Neural progenitor cell (in vitro differentiated cells): ENCODE data around the gene SIGLEC10. TPM values are rescaled to one million over a fixed set of nuclear protein-coding genes. Genes with fewer than 3 reads are reported as not detected.
"Not testable (repeated sequence)": the region's sequence is repeated elsewhere in the genome, so short reads cannot be mapped to it uniquely, and the experiment has no call there.

Experiments
- DNase-seq: peaks from one replicate; pipeline ENCODE4 v3.0.0-alpha.2; 2016; ENCODE audit warnings: low spot score
- H2AFZ ChIP-seq: fragments of 200-600 bp; sonication (generic); replicated peaks from 2 replicates; pipeline ENCODE4 v1.6.1; 2016; ENCODE audit warnings: antibody characterized with exemption
- H3F3A ChIP-seq: fragments of 200-600 bp; sonication (generic); 2 replicates; pipeline ENCODE4 v1.6.1; 2016; ENCODE audit warnings: antibody characterized with exemption, low read depth
- H3K27ac ChIP-seq: fragments of 200-600 bp; sonication (generic); 2 replicates; pipeline ENCODE4 v1.5.1; 2016; ENCODE audit warnings: mild to moderate bottlenecking
- H3K27me3 ChIP-seq: fragments of 200-600 bp; sonication (generic); 2 replicates; pipeline ENCODE4 v1.6.1; 2016; ENCODE audit warnings: mild to moderate bottlenecking, moderate library complexity
- H3K36me3 ChIP-seq: fragments of 200-600 bp; sonication (generic); 2 replicates; pipeline ENCODE4 v1.5.1; 2016
- H3K4me1 ChIP-seq: fragments of 200-600 bp; sonication (generic); 2 replicates; pipeline ENCODE4 v1.6.1; 2016; ENCODE audit warnings: mixed run types
- H3K4me2 ChIP-seq: fragments of 200-600 bp; sonication (generic); 2 replicates; pipeline ENCODE4 v1.6.1; 2016
- H3K4me3 ChIP-seq: fragments of 200-600 bp; sonication (generic); 2 replicates; pipeline ENCODE4 v1.5.1; 2016
- H3K79me2 ChIP-seq: fragments of 200-600 bp; sonication (generic); 2 replicates; pipeline ENCODE4 v1.6.1; 2016; ENCODE audit warnings: low read depth
- H3K9ac ChIP-seq: fragments of 200-600 bp; sonication (generic); 2 replicates; pipeline ENCODE4 v1.6.1; 2016
- H3K9me3 ChIP-seq: fragments of 200-600 bp; sonication (generic); 2 replicates; pipeline ENCODE4 v1.5.1; 2016; ENCODE audit warnings: low read depth
- H4K20me1 ChIP-seq: fragments of 200-600 bp; sonication (generic); 2 replicates; pipeline ENCODE4 v1.6.1; 2016; ENCODE audit warnings: low read depth
- H3K27ac Mint-ChIP-seq: 3 replicates; pipeline ENCODE4 v1.8.0; 2021; ENCODE audit warnings: mixed read lengths
- H3K27me3 Mint-ChIP-seq: 2 replicates; pipeline ENCODE4 v1.8.0; 2022; ENCODE audit warnings: low read depth, mild to moderate bottlenecking, inconsistent platforms, moderate library complexity, mixed read lengths; ENCODE audit not compliant: insufficient read depth
- H3K36me3 Mint-ChIP-seq: 3 replicates; pipeline ENCODE4 v1.8.0; 2021; ENCODE audit warnings: mixed read lengths
- H3K4me1 Mint-ChIP-seq: 3 replicates; pipeline ENCODE4 v1.8.0; 2021; ENCODE audit warnings: mixed read lengths
- H3K4me3 Mint-ChIP-seq: 3 replicates; pipeline ENCODE4 v1.8.0; 2021; ENCODE audit warnings: mild to moderate bottlenecking, moderate library complexity, mixed read lengths
- H3K9me3 Mint-ChIP-seq: 3 replicates; pipeline ENCODE4 v1.8.0; 2020; ENCODE audit warnings: mixed read lengths
- EZH2 ChIP-seq: fragments of 200-600 bp; sonication (generic); IDR thresholded peaks from 2 replicates; pipeline ENCODE4 v1.6.1; 2017; ENCODE audit warnings: antibody characterized with exemption, mild to moderate bottlenecking, moderate library complexity
- EZH2phosphoT487 ChIP-seq: fragments of 200-600 bp; sonication (generic); IDR thresholded peaks from 2 replicates; pipeline ENCODE4 v1.6.1; 2017; ENCODE audit warnings: antibody characterized with exemption
- total RNA-seq: library from RNA; depleted of rRNA; stranded (reverse); fragments of >200 nt; gene quantifications from 2 replicates; pipeline ENCODE4 v1.2.3, GENCODE V29; 2015; ENCODE audit warnings: low replicate concordance
- TF ChIP-seq, protein P1 (sequence below): fragments of 200-600 bp; sonication (generic); IDR thresholded peaks from 2 replicates; pipeline ENCODE4 v1.5.1; 2017; ENCODE audit warnings: antibody characterized with exemption, mild to moderate bottlenecking

SIGLEC10 gene
- total RNA-seq, 1 donor from 2014 or later: not detected

DNA sequence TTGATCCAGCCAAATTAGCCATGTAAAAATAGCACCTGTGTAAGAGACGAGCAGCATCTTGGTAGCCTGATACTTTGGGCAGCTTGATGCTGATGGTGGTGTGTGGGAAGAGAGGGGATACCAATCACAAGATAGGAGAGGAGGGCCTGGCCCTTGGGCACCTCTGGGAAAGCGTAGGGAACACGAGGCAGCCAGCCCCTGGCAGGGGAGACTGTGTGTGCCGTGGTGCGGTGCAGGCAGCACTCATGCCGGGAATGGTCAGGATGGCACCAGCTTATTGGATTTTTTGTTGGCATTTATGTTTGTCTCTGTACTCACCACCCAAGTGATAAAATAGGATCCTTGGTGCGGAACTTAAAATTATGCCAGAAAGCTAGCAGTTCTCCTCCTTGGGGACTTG is 30.6 kb upstream of the SIGLEC10 start:
- H3K27ac Mint-ChIP-seq: no peak overlapping the region
- Histone ChIP-seq H3K9me3 (no peaks in the 10 kb centered on the region), H3K4me2 (no peak overlapping the region), H3K27ac (no peak overlapping the region), H4K20me1 (no peaks in the 10 kb centered on the region), H3K4me3 (no peak overlapping the region), H3K79me2 (no peaks in the 10 kb centered on the region), H3K4me1 (no peaks in the 10 kb centered on the region), H3F3A (no peaks in the 10 kb centered on the region), H3K9ac (no peak overlapping the region), H3K36me3 (no peaks in the 10 kb centered on the region), H3K27me3 (no peaks in the 10 kb centered on the region), H2AFZ (no peak overlapping the region)
- H3K27me3 Mint-ChIP-seq: peaks cover 10% of the 10 kb centered on the region
- no peaks in the 10 kb centered on the region for H3K36me3 Mint-ChIP-seq
- no peak for DNase-seq
- TF ChIP-seq, protein P1, sequence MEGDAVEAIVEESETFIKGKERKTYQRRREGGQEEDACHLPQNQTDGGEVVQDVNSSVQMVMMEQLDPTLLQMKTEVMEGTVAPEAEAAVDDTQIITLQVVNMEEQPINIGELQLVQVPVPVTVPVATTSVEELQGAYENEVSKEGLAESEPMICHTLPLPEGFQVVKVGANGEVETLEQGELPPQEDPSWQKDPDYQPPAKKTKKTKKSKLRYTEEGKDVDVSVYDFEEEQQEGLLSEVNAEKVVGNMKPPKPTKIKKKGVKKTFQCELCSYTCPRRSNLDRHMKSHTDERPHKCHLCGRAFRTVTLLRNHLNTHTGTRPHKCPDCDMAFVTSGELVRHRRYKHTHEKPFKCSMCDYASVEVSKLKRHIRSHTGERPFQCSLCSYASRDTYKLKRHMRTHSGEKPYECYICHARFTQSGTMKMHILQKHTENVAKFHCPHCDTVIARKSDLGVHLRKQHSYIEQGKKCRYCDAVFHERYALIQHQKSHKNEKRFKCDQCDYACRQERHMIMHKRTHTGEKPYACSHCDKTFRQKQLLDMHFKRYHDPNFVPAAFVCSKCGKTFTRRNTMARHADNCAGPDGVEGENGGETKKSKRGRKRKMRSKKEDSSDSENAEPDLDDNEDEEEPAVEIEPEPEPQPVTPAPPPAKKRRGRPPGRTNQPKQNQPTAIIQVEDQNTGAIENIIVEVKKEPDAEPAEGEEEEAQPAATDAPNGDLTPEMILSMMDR: no peak
- no peak for TF ChIP-seq EZH2phosphoT487
- TF ChIP-seq EZH2: no peak
- no peaks in the 10 kb centered on the region for H3K9me3 Mint-ChIP-seq
- H3K4me1 Mint-ChIP-seq: no peaks in the 10 kb centered on the region
- no peak overlapping the region for H3K4me3 Mint-ChIP-seq

DNA sequence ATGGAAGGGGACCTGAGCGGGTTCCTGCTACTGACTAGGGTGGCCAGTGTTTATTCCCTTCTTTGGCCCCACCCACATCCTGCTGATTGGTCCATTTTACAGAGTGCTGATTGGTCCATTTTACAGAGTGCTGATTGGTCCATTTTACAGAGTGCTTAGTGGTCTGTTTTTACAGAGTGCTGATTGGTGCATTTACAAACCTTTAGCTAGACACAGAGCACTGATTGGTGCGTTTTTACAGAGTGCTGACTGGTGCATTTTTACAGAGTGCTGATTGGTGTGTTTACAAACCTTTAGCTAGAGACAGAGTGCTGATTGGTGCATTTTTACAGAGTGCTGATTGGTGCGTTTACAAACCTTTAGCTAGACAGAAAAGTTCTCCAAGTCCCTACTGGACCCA is 30.1 kb upstream of the SIGLEC10 start:
- not testable (repeated sequence) for H3K27ac ChIP-seq, H3K9me3 ChIP-seq, H3K4me1 ChIP-seq, H3F3A ChIP-seq, H3K9ac ChIP-seq, DNase-seq, H3K4me3 ChIP-seq, H3K4me1 Mint-ChIP-seq, H2AFZ ChIP-seq, H3K9me3 Mint-ChIP-seq, H3K79me2 ChIP-seq, H3K27me3 ChIP-seq, H3K4me3 Mint-ChIP-seq, H4K20me1 ChIP-seq, H3K36me3 ChIP-seq, H3K36me3 Mint-ChIP-seq, H3K27ac Mint-ChIP-seq, H3K4me2 ChIP-seq
- peaks cover 10% of the 10 kb centered on the region for H3K27me3 Mint-ChIP-seq

DNA sequence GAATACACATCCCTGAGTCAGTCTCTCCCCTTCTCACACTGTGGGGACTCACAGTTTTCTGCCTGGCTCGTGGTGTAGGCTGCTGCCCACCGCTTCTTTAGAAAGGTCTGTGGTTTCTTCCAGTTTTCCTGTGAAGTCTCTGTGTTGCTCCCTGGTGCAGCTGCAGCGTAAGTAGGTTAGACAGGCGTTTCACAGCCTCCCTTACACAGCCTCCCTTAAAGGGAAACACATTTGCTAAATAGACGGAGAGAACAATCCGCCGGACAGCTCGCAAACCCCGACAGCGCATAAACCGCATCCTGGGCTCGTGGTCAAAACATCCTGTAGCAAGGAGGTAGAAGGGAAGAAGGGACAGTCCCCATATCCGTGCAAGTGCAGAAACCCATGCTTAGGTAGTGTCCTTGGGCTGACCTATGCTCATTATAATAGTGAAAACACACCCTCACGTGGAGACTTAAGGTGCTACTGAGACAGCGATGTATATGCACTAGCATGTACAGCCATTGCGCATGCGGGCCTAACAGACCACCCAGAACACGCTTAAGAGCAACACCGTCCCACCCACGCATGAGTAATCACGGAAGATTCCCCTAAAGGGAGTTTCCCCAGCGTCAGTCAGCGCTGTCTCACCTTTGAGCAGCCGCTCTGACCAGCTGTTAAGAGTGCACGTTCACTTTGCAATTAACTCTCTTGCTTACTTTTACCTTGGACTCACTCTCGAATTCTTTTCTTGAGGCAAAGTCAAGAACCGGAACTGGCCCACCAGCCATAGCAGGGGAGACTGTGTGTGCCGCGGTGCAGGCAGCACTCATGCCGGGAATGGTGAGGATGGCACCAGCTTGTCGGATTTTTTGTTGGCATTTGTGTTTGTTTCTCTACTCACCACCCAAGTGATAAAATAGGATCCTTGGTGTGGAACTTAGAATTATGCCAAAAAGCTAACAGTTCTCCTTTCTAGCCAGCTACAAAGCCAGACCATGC is 24.3 kb upstream of the SIGLEC10 start:
- Histone ChIP-seq H2AFZ (no peak overlapping the region), H3K36me3 (no peaks in the 10 kb centered on the region), H4K20me1 (no peaks in the 10 kb centered on the region), H3K9me3 (no peaks in the 10 kb centered on the region), H3K79me2 (no peaks in the 10 kb centered on the region), H3K9ac (no peak overlapping the region), H3K4me3 (no peak overlapping the region), H3F3A (no peaks in the 10 kb centered on the region), H3K27me3 (no peaks in the 10 kb centered on the region), H3K4me2 (no peak overlapping the region), H3K27ac (no peak overlapping the region), H3K4me1 (no peaks in the 10 kb centered on the region)
- no peaks in the 10 kb centered on the region for H3K4me1 Mint-ChIP-seq
- no peak overlapping the region for H3K4me3 Mint-ChIP-seq
- no peak overlapping the region for H3K27ac Mint-ChIP-seq
- no peak for DNase-seq
- no peaks in the 10 kb centered on the region for H3K36me3 Mint-ChIP-seq
- peaks cover 2% of the 10 kb centered on the region for H3K9me3 Mint-ChIP-seq
- no peak for TF ChIP-seq EZH2phosphoT487
- TF ChIP-seq, protein P1: no peak
- TF ChIP-seq EZH2: no peak
- peaks cover 8% of the 10 kb centered on the region for H3K27me3 Mint-ChIP-seq

DNA sequence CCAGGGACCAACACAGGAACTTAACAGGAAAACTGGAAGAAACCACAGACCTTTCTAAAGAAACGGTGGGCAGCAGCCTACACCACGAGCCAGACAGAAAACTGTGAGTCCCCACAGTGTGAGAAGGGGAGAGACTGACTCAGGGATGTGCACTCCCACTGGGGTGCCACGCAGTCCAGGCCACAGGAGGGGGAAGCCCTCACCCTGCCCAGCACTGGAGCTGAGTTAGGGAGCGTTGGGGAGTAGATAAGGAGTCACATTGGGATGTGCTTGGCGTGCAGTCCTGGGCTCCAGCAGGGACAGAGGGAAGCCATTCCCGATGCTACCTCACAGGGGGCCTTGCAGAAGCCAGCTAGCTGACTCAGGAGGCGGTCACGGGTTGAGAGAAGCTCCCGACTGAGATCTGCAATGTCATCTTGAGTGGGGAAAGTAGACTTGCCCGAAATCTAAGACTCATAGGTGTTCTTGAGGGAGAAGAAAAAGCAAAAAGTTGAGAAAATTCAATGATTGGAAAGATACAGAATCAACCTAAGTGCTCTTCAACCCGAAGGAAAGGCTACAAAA is 23.5 kb upstream of the SIGLEC10 start:
- Histone ChIP-seq H3K4me2 (no peak overlapping the region), H3K9me3 (no peaks in the 10 kb centered on the region), H3F3A (no peaks in the 10 kb centered on the region), H3K36me3 (no peaks in the 10 kb centered on the region), H3K9ac (no peak overlapping the region), H3K4me3 (no peak overlapping the region), H3K27me3 (no peaks in the 10 kb centered on the region), H3K4me1 (no peaks in the 10 kb centered on the region), H3K27ac (no peak overlapping the region), H2AFZ (no peak overlapping the region), H4K20me1 (no peaks in the 10 kb centered on the region), H3K79me2 (no peaks in the 10 kb centered on the region)
- Mint-ChIP-seq H3K9me3 (peaks cover 2% of the 10 kb centered on the region), H3K27me3 (peaks cover 8% of the 10 kb centered on the region), H3K4me3 (no peak overlapping the region), H3K27ac (peak overlapping the region; percentile 29), H3K4me1 (no peaks in the 10 kb centered on the region), H3K36me3 (no peaks in the 10 kb centered on the region)
- TF ChIP-seq EZH2: no peak
- no peak for TF ChIP-seq EZH2phosphoT487
- TF ChIP-seq, protein P1: no peak
- DNase-seq: no peak
